Endothelial cell (in vitro differentiated cells): ENCODE data around the gene MMP11. TPM values are rescaled to one million over a fixed set of nuclear protein-coding genes. Genes with fewer than 3 reads are reported as not detected.

Experiments
- DNase-seq: peaks from one replicate; pipeline ENCODE4 v3.0.0; 2021; ENCODE audit warnings: low spot score
- H3K27ac Mint-ChIP-seq: one replicate; pipeline ENCODE4 v1.8.0; 2021; ENCODE audit warnings: mixed read lengths, inconsistent platforms; ENCODE audit not compliant: unreplicated experiment
- H3K27me3 Mint-ChIP-seq: one replicate; pipeline ENCODE4 v1.8.0; 2021; ENCODE audit warnings: mild to moderate bottlenecking, moderate library complexity, mixed read lengths, inconsistent platforms; ENCODE audit not compliant: unreplicated experiment
- H3K36me3 Mint-ChIP-seq: one replicate; pipeline ENCODE4 v1.8.0; 2021; ENCODE audit warnings: mild to moderate bottlenecking, low read depth, mixed read lengths, inconsistent platforms; ENCODE audit not compliant: unreplicated experiment
- H3K4me1 Mint-ChIP-seq: one replicate; pipeline ENCODE4 v1.8.0; 2021; ENCODE audit warnings: mild to moderate bottlenecking, mixed read lengths, inconsistent platforms; ENCODE audit not compliant: unreplicated experiment
- H3K4me3 Mint-ChIP-seq: one replicate; pipeline ENCODE4 v1.8.0; 2021; ENCODE audit warnings: mild to moderate bottlenecking, mixed read lengths, inconsistent platforms; ENCODE audit not compliant: unreplicated experiment
- H3K9me3 Mint-ChIP-seq: one replicate; pipeline ENCODE4 v1.8.0; 2021; ENCODE audit warnings: mixed read lengths, inconsistent platforms; ENCODE audit not compliant: unreplicated experiment
- CTCF ChIP-seq: fragments of 200-600 bp; sonication (generic); IDR thresholded peaks from one replicate; pipeline ENCODE4 v1.5.0; 2021; ENCODE audit warnings: antibody characterized with exemption; ENCODE audit not compliant: unreplicated experiment
- total RNA-seq: library from RNA; stranded (reverse); fragmentation: NEBNext Ultra II Directional; extraction: Animal tissue kit (Norgen Biotek cat#: 25700); gene quantifications from one replicate; pipeline ENCODE4 v1.2.1, GENCODE V29; 2021; ENCODE audit not compliant: unreplicated experiment

MMP11 gene
- total RNA-seq, 1 donor from 2014 or later, result 3.4 TPM

DNA sequence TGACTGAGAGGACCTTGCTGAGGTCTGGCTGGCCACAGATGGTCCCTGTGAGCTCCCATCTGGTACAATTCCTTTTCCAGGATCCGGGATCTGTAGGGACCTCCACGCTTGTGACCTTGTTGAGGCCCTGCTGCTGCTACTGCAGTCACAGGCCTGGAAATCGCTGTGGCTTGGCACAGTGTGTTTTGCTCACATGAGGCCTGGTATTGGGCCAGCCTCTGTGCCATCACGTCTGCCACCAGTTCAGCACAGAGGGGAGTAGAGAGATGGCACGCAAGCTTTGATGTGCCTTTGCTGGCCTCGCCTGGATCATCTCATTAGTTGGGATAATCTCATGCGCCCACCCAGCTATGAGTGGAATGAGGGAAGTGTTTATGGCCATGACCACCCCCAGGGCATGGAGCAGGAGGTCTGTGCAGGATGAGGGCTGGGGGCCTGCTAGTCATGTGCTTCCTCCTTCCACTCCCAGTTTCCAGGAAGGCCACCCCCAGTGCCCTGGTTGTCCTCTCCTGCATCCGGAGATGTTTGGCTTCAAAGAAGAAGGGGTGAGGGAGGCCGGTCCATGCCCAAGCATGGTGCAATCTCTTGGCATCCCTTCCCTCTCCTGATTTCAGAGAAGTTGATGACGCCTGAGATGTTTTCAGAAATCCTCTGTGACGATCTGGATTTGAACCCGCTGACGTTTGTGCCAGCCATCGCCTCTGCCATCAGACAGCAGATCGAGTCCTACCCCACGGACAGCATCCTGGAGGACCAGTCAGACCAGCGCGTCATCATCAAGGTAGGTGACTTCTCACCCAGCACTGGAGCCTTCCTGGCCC, 43.7 kb downstream of the MMP11 start:
- peak overlapping the region; percentile 31 for H3K4me3 Mint-ChIP-seq
- peaks cover 37% of the 10 kb centered on the region for H3K36me3 Mint-ChIP-seq
- H3K27ac Mint-ChIP-seq, result no peak overlapping the region
- no peak for DNase-seq
- H3K4me1 Mint-ChIP-seq, result peaks cover 4% of the 10 kb centered on the region
- H3K9me3 Mint-ChIP-seq, result no peaks in the 10 kb centered on the region
- no peaks in the 10 kb centered on the region for H3K27me3 Mint-ChIP-seq
- no peak for TF ChIP-seq CTCF

DNA sequence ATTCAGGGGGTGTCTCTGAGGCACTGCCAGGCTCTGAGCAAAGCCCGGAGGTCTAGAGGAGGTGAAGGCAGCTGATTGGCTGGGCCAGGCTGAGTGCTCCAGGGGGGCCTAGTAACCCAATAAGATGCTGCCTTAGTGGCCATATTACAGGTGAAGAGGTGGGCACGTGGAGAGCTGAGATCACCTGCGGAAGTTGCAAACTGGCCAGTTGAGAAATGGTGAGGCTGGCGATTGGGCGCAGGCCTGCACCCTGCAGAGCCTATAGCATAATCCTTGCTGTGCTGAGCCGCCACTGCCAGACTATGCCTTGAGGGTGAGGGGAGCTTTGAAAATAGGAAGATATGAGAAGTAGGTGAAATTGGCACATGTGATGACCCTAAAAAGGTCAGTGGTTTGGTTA, 44.5 kb downstream of the MMP11 start:
- no peak for DNase-seq
- Mint-ChIP-seq H3K27ac (no peak overlapping the region), H3K9me3 (no peaks in the 10 kb centered on the region), H3K4me3 (peak overlapping the region; percentile 7), H3K27me3 (no peaks in the 10 kb centered on the region), H3K4me1 (peaks cover 4% of the 10 kb centered on the region), H3K36me3 (peaks cover 37% of the 10 kb centered on the region)
- no peak for TF ChIP-seq CTCF

- peaks cover 4% of the 10 kb centered on the region for H3K4me1 Mint-ChIP-seq
- H3K9me3 Mint-ChIP-seq, result no peaks in the 10 kb centered on the region
- H3K4me3 Mint-ChIP-seq, result no peak overlapping the region
- DNase-seq, result no peak
- peaks cover 47% of the 10 kb centered on the region for H3K36me3 Mint-ChIP-seq
- TF ChIP-seq CTCF, result no peak
- no peaks in the 10 kb centered on the region for H3K27me3 Mint-ChIP-seq
- H3K27ac Mint-ChIP-seq, result no peak overlapping the region
These were observed 45.9 kb downstream of the MMP11 start for GRCh38 chr22:23818541-23818940.

DNA sequence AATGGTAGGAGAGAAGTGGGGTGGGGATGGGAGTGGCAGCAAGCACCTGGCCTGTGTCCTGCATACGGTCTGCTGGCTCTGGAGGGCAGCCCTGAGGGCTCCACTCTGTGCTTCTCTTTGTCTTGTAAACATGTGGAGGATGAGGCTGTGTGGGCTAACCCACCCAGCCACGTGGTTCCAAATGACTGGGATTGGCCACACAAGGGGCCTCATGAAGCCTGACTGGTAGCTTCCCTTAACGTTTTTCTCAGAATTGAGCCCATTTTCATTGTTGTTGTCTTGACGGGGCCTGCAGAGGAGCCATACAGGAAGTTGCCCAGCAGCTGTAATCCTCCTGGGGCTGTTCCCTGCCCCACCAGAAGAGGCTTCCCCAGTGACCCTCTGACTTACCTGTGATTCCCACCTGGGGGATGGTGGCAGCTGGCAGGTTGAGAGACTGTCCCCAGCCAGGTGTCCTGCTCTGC, 48.1 kb downstream of the MMP11 start:
- Mint-ChIP-seq H3K36me3 (peaks cover 50% of the 10 kb centered on the region), H3K4me1 (peaks cover 4% of the 10 kb centered on the region), H3K27me3 (peaks cover under 1% of the 10 kb centered on the region), H3K27ac (no peak overlapping the region), H3K4me3 (no peak overlapping the region), H3K9me3 (no peaks in the 10 kb centered on the region)
- no peak for DNase-seq
- TF ChIP-seq CTCF, result no peak

GRCh38 chr22:23822101-23822671, 49.5 kb downstream of the MMP11 start:
- peak overlapping the region; percentile 18 for H3K27ac Mint-ChIP-seq
- no peak for DNase-seq
- TF ChIP-seq CTCF, result no peak
- H3K4me3 Mint-ChIP-seq, result peak overlapping the region; percentile 37
- no peaks in the 10 kb centered on the region for H3K9me3 Mint-ChIP-seq
- H3K36me3 Mint-ChIP-seq, result peaks cover 42% of the 10 kb centered on the region
- peaks cover 4% of the 10 kb centered on the region for H3K4me1 Mint-ChIP-seq
- H3K27me3 Mint-ChIP-seq, result peaks cover 3% of the 10 kb centered on the region
